Loucy (cell line): ENCODE results near the gene CEP57L1.

Source experiments
- H2AFZ ChIP-seq: fragments of 200-600 bp; sonication (generic); 2 replicates; pipeline ENCODE4 v1.6.0; 2016; ENCODE audit warnings: antibody characterized with exemption, mild to moderate bottlenecking, low read length, moderate library complexity
- H3F3A ChIP-seq: fragments of 200-600 bp; 2 replicates; pipeline ENCODE4 v1.6.0; 2016; ENCODE audit warnings: antibody characterized with exemption, low read depth, mild to moderate bottlenecking
- H3K27me3 ChIP-seq: fragments of 200-600 bp; sonication (generic); 2 replicates; pipeline ENCODE4 v1.6.1; 2014; ENCODE audit warnings: low read length, mild to moderate bottlenecking; ENCODE audit not compliant: insufficient read depth, poor library complexity, severe bottlenecking
- H3K36me3 ChIP-seq: fragments of 200-600 bp; sonication (generic); 2 replicates; pipeline ENCODE4 v1.6.1; 2016; ENCODE audit warnings: low read length; ENCODE audit not compliant: insufficient read depth
- H3K4me1 ChIP-seq: fragments of 200-600 bp; sonication (generic); 2 replicates; pipeline ENCODE4 v1.5.1; 2014; ENCODE audit warnings: low read length, mild to moderate bottlenecking; ENCODE audit not compliant: insufficient read depth, poor library complexity, severe bottlenecking
- H3K4me2 ChIP-seq: fragments of 200-600 bp; sonication (generic); 2 replicates; pipeline ENCODE4 v1.6.0; 2014; ENCODE audit warnings: antibody characterized with exemption, low read length, low read depth, mild to moderate bottlenecking; ENCODE audit not compliant: poor library complexity, severe bottlenecking
- H3K4me3 ChIP-seq: fragments of 200-600 bp; sonication (generic); 2 replicates; pipeline ENCODE4 v1.5.1; 2014; ENCODE audit warnings: low read length, mild to moderate bottlenecking, mixed read lengths; ENCODE audit not compliant: poor library complexity, severe bottlenecking
- H3K79me2 ChIP-seq: fragments of 200-600 bp; sonication (generic); 2 replicates; pipeline ENCODE4 v1.6.1; 2014; ENCODE audit warnings: low read length; ENCODE audit not compliant: insufficient read depth
- H3K9ac ChIP-seq: fragments of 200-600 bp; sonication (generic); 2 replicates; pipeline ENCODE4 v1.6.0; 2014; ENCODE audit warnings: mild to moderate bottlenecking, low read depth, low read length, moderate library complexity; ENCODE audit not compliant: poor library complexity, severe bottlenecking
- H3K9me2 ChIP-seq: fragments of 200-600 bp; sonication (generic); replicated peaks from 2 replicates; pipeline ENCODE4 v1.6.1; 2016; ENCODE audit warnings: low read depth, low read length, mixed read lengths
- H3K9me3 ChIP-seq: fragments of 200-600 bp; sonication (generic); 2 replicates; pipeline ENCODE4 v1.6.1; 2014; ENCODE audit warnings: mild to moderate bottlenecking, antibody characterized with exemption, low read length, low read depth; ENCODE audit not compliant: insufficient read depth
- H4K20me1 ChIP-seq: fragments of 200-600 bp; sonication (generic); 2 replicates; pipeline ENCODE4 v1.6.0; 2014; ENCODE audit warnings: antibody characterized with exemption, low read length, mild to moderate bottlenecking; ENCODE audit not compliant: insufficient read depth, poor library complexity, severe bottlenecking
- EZH2phosphoT487 ChIP-seq: fragments of 200-600 bp; IDR thresholded peaks from 2 replicates; pipeline ENCODE4 v1.6.1; 2018; ENCODE audit warnings: antibody characterized with exemption, mild to moderate bottlenecking, moderate library complexity, borderline replicate concordance
- TF ChIP-seq, protein P1 (sequence below): fragments of 200-600 bp; sonication (generic); conservative IDR thresholded peaks from 2 replicates; pipeline ENCODE4 v1.5.1; 2014; ENCODE audit warnings: mild to moderate bottlenecking, antibody characterized with exemption, low read length

The CEP57L1 gene

GRCh38 chr6:109071125-109071917, 24.0 kb upstream of the CEP57L1 start:
- Histone ChIP-seq H3K9ac (no peak overlapping the region), H3K4me2 (no peak overlapping the region), H2AFZ (no peak overlapping the region), H4K20me1 (no peaks in the 10 kb centered on the region), H3K36me3 (no peaks in the 10 kb centered on the region), H3K4me3 (no peak overlapping the region), H3F3A (no peaks in the 10 kb centered on the region), H3K9me3 (no peaks in the 10 kb centered on the region), H3K79me2 (peaks cover 7% of the 10 kb centered on the region; the same call in 1 of the 2 replicates), H3K27me3 (no peaks in the 10 kb centered on the region), H3K4me1 (peaks cover 34% of the 10 kb centered on the region), H3K9me2 (no peaks in the 10 kb centered on the region)
- no peak for TF ChIP-seq EZH2phosphoT487
- TF ChIP-seq, protein P1, sequence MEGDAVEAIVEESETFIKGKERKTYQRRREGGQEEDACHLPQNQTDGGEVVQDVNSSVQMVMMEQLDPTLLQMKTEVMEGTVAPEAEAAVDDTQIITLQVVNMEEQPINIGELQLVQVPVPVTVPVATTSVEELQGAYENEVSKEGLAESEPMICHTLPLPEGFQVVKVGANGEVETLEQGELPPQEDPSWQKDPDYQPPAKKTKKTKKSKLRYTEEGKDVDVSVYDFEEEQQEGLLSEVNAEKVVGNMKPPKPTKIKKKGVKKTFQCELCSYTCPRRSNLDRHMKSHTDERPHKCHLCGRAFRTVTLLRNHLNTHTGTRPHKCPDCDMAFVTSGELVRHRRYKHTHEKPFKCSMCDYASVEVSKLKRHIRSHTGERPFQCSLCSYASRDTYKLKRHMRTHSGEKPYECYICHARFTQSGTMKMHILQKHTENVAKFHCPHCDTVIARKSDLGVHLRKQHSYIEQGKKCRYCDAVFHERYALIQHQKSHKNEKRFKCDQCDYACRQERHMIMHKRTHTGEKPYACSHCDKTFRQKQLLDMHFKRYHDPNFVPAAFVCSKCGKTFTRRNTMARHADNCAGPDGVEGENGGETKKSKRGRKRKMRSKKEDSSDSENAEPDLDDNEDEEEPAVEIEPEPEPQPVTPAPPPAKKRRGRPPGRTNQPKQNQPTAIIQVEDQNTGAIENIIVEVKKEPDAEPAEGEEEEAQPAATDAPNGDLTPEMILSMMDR = no peak

DNA sequence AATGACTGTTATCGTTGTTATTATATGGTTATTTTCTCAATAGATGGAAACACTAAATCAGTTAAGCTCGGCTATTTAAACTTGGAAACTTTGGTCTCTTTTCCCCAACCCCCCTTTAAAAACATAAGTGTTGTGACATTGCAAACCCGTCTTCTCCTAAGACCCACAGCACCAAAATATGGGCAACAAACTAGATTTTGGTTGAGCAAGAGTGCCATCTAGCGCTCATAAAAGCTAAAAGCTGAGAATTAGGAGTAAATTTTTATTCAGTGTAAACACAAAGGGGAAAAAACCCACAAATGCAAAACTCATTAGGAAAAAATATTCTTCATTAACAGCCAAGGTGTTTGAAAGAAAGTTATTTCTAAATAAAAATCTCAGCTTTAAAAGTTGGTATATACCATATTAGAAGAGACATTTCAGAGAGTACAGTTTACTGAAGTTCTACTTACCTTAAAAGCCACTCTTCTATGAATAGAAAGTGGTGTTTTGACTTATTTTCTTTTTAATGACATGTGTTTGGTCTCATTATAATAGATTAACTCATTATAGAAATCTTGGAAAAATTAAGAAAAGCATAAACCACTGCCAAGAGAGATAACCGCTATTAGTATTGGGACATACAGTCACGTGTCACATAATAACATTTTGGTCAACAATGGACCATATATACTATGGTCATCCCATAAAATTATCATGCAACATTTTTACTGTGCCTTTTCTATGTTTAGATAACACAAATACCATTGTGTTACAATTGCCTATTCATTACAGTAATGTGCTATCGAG, 21.8 kb upstream of the CEP57L1 start:
- Histone ChIP-seq H2AFZ (no peak overlapping the region), H3K9ac (no peak overlapping the region), H3K36me3 (no peaks in the 10 kb centered on the region), H3K4me3 (no peak overlapping the region), H3K79me2 (peaks cover 10% of the 10 kb centered on the region), H3K4me2 (peak overlapping the region; percentile 9), H3K9me3 (no peaks in the 10 kb centered on the region), H3K9me2 (no peaks in the 10 kb centered on the region), H3F3A (no peaks in the 10 kb centered on the region), H4K20me1 (no peaks in the 10 kb centered on the region), H3K27me3 (no peaks in the 10 kb centered on the region), H3K4me1 (peaks cover 37% of the 10 kb centered on the region)
- TF ChIP-seq, protein P1 = peak; percentile 76
- TF ChIP-seq EZH2phosphoT487 = no peak

- H3K9me2 ChIP-seq = no peaks in the 10 kb centered on the region
- no peaks in the 10 kb centered on the region for H3K27me3 ChIP-seq
- H2AFZ ChIP-seq = no peak overlapping the region
- no peaks in the 10 kb centered on the region for H3K9me3 ChIP-seq
- no peak for TF ChIP-seq EZH2phosphoT487
- TF ChIP-seq, protein P1 = no peak
- H3K79me2 ChIP-seq = peaks cover 10% of the 10 kb centered on the region
- no peak overlapping the region for H3K4me3 ChIP-seq
- H3K4me2 ChIP-seq = no peak overlapping the region
- no peak overlapping the region for H3K9ac ChIP-seq
- peaks cover 41% of the 10 kb centered on the region for H3K4me1 ChIP-seq
- no peaks in the 10 kb centered on the region for H3F3A ChIP-seq
- H3K36me3 ChIP-seq = no peaks in the 10 kb centered on the region
- H4K20me1 ChIP-seq = no peaks in the 10 kb centered on the region
Observed at GRCh38 chr6:109074133-109074415, 21.2 kb upstream of the CEP57L1 start.
